Lung (tissue), 16 donors: ENCODE results near the gene BRAP. TPM values are rescaled to one million over a fixed set of nuclear protein-coding genes. Genes with fewer than 3 reads are reported as not detected.

ENCODE experiments used
- ATAC-seq: fragments of 200-7000 bp; cut with Tn5 transposase; one replicate; pipeline ENCODE4 v1.9.1; 2020; ENCODE audit warnings: moderate number of reproducible peaks; ENCODE audit not compliant: insufficient read depth, low FRiP score
- DNase-seq, 3 donors: peaks; one replicate each; pipeline ENCODE4 v3.0.0-alpha.2; 2013 to 2017
- H3K27ac ChIP-seq, 2 donors: one replicate each; pipeline ENCODE4 v1.5.1; 2013; ENCODE audit warnings: mild to moderate bottlenecking in 2 of 2, moderate library complexity in 2 of 2, control low read depth in 1 of 2, inconsistent platforms in 1 of 2, low read depth in 1 of 2, low read length in 1 of 2
- H3K27me3 ChIP-seq, 3 donors: one replicate each; pipeline ENCODE4 v1.5.1; 2013; ENCODE audit warnings: low read length in 2 of 3; ENCODE audit not compliant: control insufficient read depth in 3 of 3, insufficient read depth in 3 of 3
- H3K36me3 ChIP-seq, 4 donors: one replicate each; pipeline ENCODE4 v1.5.1; 2013; ENCODE audit warnings: low read length in 4 of 4, mild to moderate bottlenecking in 1 of 4, moderate library complexity in 1 of 4; ENCODE audit not compliant: control insufficient read depth in 4 of 4, insufficient read depth in 4 of 4
- H3K4me1 ChIP-seq, 5 donors: one replicate each; pipeline ENCODE4 v1.5.1; 2013; ENCODE audit warnings: low read length in 5 of 5, mild to moderate bottlenecking in 2 of 5, moderate library complexity in 1 of 5; ENCODE audit not compliant: control insufficient read depth in 5 of 5, insufficient read depth in 5 of 5
- H3K4me3 ChIP-seq: one replicate; pipeline ENCODE4 v1.5.1; 2013; ENCODE audit warnings: mild to moderate bottlenecking, control low read depth, moderate library complexity
- H3K9ac ChIP-seq, 2 donors: one replicate each; pipeline ENCODE4 v1.5.1; 2013; ENCODE audit warnings: low read length in 2 of 2, control low read depth in 1 of 2; ENCODE audit not compliant: insufficient read depth in 1 of 2
- H3K9me3 ChIP-seq, 4 donors: one replicate each; pipeline ENCODE4 v1.5.1; 2013; ENCODE audit warnings: low read length in 3 of 4, mild to moderate bottlenecking in 1 of 4, moderate library complexity in 1 of 4; ENCODE audit not compliant: control insufficient read depth in 4 of 4, insufficient read depth in 3 of 4
- WGBS, 2 donors: extraction: QIAGEN DNeasy Blood & Tissue Kit; methylation state at CpG; one replicate each; pipeline ENCODE4 v1.1.7; 2013; 5-methylcytosine and 5-hydroxymethylcytosine counted together
- long read RNA-seq, 5 donors: transcript quantifications; one replicate each; lab custom pipeline, GENCODE V29; 2026
- polyA plus RNA-seq, 2 donors: library from polyadenylated mRNA; stranded (reverse); fragments of 200-250 nt; gene quantifications; one replicate each; pipeline ENCODE4 v1.2.1, GENCODE V29; 2013
- total RNA-seq, 2 donors: library from RNA; depleted of rRNA in 1 of 2; stranded (reverse); fragments of >200 nt in 1 of 2; gene quantifications; one replicate each; pipeline ENCODE4 v1.2.1, GENCODE V29; 2014 to 2021
- TF ChIP-seq, protein P1 (sequence below): IDR thresholded peaks from 2 replicates; pipeline ENCODE4 v1.5.1; 2012; ENCODE audit warnings: mild to moderate bottlenecking; ENCODE audit errors: control extremely low read depth, extremely low read depth
- donor health status: control.
- donor health status: control.
- donor health status: Bipolar disorder and iron deficiency.
- donor health status: healthy.
- donor health status: DM: yes; HTN: yes; CAD: no.

Gene BRAP, protein sequence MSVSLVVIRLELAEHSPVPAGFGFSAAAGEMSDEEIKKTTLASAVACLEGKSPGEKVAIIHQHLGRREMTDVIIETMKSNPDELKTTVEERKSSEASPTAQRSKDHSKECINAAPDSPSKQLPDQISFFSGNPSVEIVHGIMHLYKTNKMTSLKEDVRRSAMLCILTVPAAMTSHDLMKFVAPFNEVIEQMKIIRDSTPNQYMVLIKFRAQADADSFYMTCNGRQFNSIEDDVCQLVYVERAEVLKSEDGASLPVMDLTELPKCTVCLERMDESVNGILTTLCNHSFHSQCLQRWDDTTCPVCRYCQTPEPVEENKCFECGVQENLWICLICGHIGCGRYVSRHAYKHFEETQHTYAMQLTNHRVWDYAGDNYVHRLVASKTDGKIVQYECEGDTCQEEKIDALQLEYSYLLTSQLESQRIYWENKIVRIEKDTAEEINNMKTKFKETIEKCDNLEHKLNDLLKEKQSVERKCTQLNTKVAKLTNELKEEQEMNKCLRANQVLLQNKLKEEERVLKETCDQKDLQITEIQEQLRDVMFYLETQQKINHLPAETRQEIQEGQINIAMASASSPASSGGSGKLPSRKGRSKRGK
- 10 to 100 TPM; 15.1 to 16.5 TPM for total RNA-seq
- 1 to 10 TPM; 9.1 to 9.2 TPM for polyA plus RNA-seq
- long read RNA-seq, donor 1, full-length matches to known transcripts, result 3 of 21 reads
- long read RNA-seq, donor 1, partial matches to known transcripts, result 18 of 21 reads
- long read RNA-seq, donor 1, other reads (novel, unspliced or antisense), result 0 of 21 reads
- long read RNA-seq, donor 2, full-length matches to known transcripts, result 2 of 2 reads
- long read RNA-seq, donor 2, partial matches to known transcripts, result 0 of 2 reads
- long read RNA-seq, donor 2, other reads (novel, unspliced or antisense), result 0 of 2 reads
- long read RNA-seq, donor 3, full-length matches to known transcripts, result 3 of 3 reads
- long read RNA-seq, donor 3, partial matches to known transcripts, result 0 of 3 reads
- long read RNA-seq, donor 3, other reads (novel, unspliced or antisense), result 0 of 3 reads
- long read RNA-seq, donor 4, full-length matches to known transcripts, result 2 of 2 reads
- long read RNA-seq, donor 4, partial matches to known transcripts, result 0 of 2 reads
- long read RNA-seq, donor 4, other reads (novel, unspliced or antisense), result 0 of 2 reads
- long read RNA-seq, donor 5, full-length matches to known transcripts, result 4 of 4 reads
- long read RNA-seq, donor 5, partial matches to known transcripts, result 0 of 4 reads
- long read RNA-seq, donor 5, other reads (novel, unspliced or antisense), result 0 of 4 reads

DNA sequence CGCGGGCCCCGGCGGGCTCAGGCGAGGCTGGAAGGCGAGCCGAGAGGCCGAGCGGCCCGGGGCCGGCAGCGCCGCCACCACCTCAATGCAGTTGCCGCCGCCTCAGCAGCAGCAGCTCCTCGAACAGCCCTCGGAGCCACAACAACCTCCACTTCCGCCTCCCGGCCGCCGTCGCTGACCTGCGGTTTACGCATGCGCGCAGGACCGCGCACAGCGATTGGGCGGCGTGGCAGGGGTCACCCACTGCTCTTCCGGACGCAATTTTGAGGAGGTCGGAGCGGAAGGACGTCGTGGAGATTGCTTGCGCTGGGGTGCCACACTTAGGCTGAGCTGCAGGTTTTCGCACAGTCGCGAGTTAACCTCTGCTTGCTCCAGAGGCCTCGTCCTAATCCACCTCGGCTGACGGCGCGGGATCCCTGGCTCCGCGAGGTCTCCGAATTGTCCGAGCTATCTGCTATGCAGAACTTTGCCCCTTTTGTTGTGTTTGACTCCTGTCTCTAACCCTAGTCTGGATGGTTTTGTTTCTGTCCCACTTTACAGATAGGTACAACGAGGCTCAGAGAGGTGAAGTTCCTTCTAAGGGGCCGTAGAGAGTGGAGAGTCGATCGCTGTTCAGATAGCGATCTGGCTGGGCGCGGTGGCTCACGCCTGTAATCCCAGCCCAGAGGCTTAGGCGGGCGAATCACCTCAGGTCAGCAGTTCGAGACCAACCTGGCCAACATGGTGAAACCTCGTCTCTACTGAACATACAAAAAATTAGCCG lies at the start of gene BRAP, which contains the start of gene ACAD10:
TSS of gene BRAP (minus strand) at position 146 of the 763 bp plus-strand sequence. CDS start 164 bp downstream, outside the sequence.
TSS of gene ACAD10 (plus strand) at position 243 of the 763 bp plus-strand sequence. CDS start 6,657 bp downstream, outside the sequence.
- 0 to 1% methylated on average over 56 to 63 of the region's 63 CpGs for WGBS, 2 donors
- no peaks in the 10 kb centered on the region for H3K9me3 ChIP-seq
- peak within 1 kb of the TSS; percentile 84 to 93 for H3K9ac ChIP-seq
- H3K27me3 ChIP-seq, result no peaks in the 10 kb centered on the region
- H3K36me3 ChIP-seq, result peaks cover 3 to 16% (median 10%) of the 10 kb centered on the region in 4 donors
- peak; percentile 93 for ATAC-seq
- peaks cover 2 to 25% (median 7%) of the 10 kb centered on the region in 5 donors for H3K4me1 ChIP-seq
- TF ChIP-seq, protein P1, sequence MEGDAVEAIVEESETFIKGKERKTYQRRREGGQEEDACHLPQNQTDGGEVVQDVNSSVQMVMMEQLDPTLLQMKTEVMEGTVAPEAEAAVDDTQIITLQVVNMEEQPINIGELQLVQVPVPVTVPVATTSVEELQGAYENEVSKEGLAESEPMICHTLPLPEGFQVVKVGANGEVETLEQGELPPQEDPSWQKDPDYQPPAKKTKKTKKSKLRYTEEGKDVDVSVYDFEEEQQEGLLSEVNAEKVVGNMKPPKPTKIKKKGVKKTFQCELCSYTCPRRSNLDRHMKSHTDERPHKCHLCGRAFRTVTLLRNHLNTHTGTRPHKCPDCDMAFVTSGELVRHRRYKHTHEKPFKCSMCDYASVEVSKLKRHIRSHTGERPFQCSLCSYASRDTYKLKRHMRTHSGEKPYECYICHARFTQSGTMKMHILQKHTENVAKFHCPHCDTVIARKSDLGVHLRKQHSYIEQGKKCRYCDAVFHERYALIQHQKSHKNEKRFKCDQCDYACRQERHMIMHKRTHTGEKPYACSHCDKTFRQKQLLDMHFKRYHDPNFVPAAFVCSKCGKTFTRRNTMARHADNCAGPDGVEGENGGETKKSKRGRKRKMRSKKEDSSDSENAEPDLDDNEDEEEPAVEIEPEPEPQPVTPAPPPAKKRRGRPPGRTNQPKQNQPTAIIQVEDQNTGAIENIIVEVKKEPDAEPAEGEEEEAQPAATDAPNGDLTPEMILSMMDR, result no peak
- H3K27ac ChIP-seq, result peak within 1 kb of the TSS; percentile 89 to 94
- peak within 1 kb of the TSS; percentile 78 for H3K4me3 ChIP-seq
- DNase-seq, result peak; percentile 95 to 98 (median 95)

DNA sequence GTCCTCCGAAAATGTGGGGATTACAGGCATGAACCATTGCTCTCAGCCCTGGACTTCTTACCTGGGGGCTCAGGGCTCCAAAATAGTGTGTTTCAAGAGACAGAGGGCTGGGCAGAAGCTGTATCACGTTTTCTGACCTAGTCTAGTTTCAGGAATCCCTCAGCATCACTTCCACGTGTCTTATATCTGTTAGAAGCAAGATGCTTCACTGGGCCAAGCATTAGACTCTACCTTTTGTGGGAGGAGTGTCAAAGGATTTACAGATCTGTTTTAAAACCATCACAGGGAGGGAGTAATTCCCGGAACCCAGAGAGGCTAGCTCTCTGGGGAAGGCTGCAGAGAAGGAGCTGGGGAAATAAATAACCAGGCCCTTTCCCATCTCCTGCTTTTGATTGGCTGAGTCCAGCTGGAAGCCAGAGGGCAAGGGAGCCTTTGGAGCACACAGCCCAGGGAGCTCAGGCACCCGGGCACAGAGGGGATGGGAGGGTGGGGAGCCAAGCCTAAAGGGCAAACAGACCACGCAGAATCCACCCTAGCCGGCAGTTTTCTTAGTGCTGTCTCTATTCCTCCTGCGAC lies 47.7 kb upstream of the BRAP start:
- TF ChIP-seq, protein P1, result no peak
- no peaks in the 10 kb centered on the region for H3K9me3 ChIP-seq
- no peak overlapping the region for H3K4me3 ChIP-seq
- no peak overlapping the region for H3K9ac ChIP-seq
- no peaks in the 10 kb centered on the region for H3K27me3 ChIP-seq
- H3K36me3 ChIP-seq, result peaks cover 6 to 32% (median 22%) of the 10 kb centered on the region in 4 donors
- DNase-seq (no peak), ATAC-seq (no peak)
- 90 to 97% methylated on average over 8 of the region's 8 CpGs for WGBS, 2 donors
- H3K4me1 ChIP-seq, result no peaks in the 10 kb centered on the region
- no peak overlapping the region for H3K27ac ChIP-seq

DNA sequence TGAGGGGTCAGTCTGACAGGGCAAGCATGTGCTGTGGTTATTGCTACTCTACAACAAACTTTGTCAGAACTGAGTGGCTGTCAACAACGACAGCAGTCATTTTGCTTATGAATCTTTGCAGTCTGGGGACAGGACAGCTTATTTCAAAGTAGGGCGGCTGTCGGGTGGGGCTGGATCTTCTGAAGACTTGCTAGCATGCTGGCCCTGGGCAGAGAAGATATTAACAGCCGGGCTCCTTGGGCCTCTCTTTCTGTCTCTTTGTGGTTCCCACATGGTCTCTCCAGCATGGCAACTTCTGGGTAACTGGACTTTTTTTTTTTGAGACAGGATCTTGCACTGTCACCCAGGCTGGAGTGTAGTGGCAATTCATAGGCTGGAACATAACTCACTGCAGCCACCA lies 47.0 kb upstream of the BRAP start:
- no peak overlapping the region for H3K9ac ChIP-seq
- H3K4me1 ChIP-seq, result no peaks in the 10 kb centered on the region
- H3K27ac ChIP-seq, result no peak overlapping the region
- WGBS, 2 donors, result 85 to 92% methylated on average over 4 of the region's 4 CpGs
- no peak for ATAC-seq
- no peaks in the 10 kb centered on the region for H3K9me3 ChIP-seq
- peaks cover 10 to 31% (median 21%) of the 10 kb centered on the region in 4 donors for H3K36me3 ChIP-seq
- no peak overlapping the region for H3K4me3 ChIP-seq
- no peaks in the 10 kb centered on the region for H3K27me3 ChIP-seq
- TF ChIP-seq, protein P1, result no peak
- DNase-seq, result no peak
